Rectal smooth muscle tissue (tissue), 1 donor: ENCODE data around the gene RPL38.

Source experiments
- H3K27ac ChIP-seq: one replicate; pipeline ENCODE4 v1.7.0; 2013; ENCODE audit warnings: low read depth, low read length, inconsistent platforms
- H3K27me3 ChIP-seq: one replicate; pipeline ENCODE4 v1.7.0; 2013; ENCODE audit warnings: low read length; ENCODE audit not compliant: control insufficient read depth, insufficient read depth
- H3K36me3 ChIP-seq: one replicate; pipeline ENCODE4 v1.7.0; 2013; ENCODE audit warnings: low read length; ENCODE audit not compliant: control insufficient read depth, insufficient read depth
- H3K4me1 ChIP-seq: one replicate; pipeline ENCODE4 v1.7.0; 2013; ENCODE audit warnings: low read length; ENCODE audit not compliant: control insufficient read depth, insufficient read depth
- H3K4me3 ChIP-seq: one replicate; pipeline ENCODE4 v1.7.0; 2013; ENCODE audit warnings: low read length
- H3K9ac ChIP-seq: one replicate; pipeline ENCODE4 v1.7.0; 2013; ENCODE audit warnings: low read length

RPL38 gene

DNA sequence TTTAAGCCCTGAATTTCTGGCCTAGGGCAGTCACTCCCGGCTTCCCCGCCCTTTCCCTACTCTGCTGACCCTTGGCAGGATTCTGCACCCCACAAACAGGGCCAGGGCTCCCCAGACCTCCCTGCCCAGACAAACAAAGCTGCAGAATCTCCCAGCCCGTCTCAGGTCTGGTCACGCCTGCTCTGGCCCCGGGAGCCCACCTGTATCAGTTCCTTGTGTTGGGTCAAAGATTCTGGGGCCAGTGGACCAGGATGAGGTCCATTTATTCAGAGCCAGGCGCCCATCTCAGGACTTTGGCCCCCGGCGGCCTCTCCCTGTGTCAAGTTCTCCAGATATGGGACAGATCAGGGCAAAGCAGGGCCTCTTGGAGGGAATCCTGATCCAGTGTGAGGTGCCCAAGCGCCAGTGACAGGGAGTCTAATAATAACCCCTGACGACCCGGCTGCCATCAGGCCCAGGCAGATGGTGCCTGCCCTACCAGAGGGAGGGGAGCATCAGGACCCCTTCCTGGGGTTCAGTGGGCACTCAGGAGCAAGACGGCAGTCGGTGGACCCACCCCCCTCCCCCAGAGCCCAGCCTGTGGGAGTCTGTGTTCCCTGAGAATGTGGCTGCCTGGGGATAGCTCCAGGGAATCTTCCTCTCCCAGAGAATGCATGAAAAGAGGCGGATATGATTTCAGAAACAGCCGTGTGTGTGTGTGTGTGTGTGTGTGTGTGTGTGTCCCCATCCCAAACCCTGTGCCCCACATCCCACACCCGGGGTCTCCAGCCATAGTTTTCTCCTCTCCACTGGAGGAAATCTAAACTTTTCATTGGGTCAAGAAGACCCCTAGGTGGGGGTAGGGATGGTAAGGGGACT is 11.2 kb downstream of the RPL38 start:
- Histone ChIP-seq H3K36me3 (peaks cover 8% of the 10 kb centered on the region), H3K4me3 (no peak overlapping the region), H3K9ac (no peak overlapping the region), H3K27ac (no peak overlapping the region), H3K27me3 (no peaks in the 10 kb centered on the region), H3K4me1 (peaks cover 11% of the 10 kb centered on the region)

- peaks cover 5% of the 10 kb centered on the region for H3K36me3 ChIP-seq
- H3K9ac ChIP-seq = no peak overlapping the region
- H3K4me1 ChIP-seq = peaks cover 11% of the 10 kb centered on the region
- H3K27me3 ChIP-seq = no peaks in the 10 kb centered on the region
- no peak overlapping the region for H3K4me3 ChIP-seq
- no peak overlapping the region for H3K27ac ChIP-seq
These were observed 11.9 kb downstream of the RPL38 start for GRCh38 chr17:74215342-74215727.

DNA sequence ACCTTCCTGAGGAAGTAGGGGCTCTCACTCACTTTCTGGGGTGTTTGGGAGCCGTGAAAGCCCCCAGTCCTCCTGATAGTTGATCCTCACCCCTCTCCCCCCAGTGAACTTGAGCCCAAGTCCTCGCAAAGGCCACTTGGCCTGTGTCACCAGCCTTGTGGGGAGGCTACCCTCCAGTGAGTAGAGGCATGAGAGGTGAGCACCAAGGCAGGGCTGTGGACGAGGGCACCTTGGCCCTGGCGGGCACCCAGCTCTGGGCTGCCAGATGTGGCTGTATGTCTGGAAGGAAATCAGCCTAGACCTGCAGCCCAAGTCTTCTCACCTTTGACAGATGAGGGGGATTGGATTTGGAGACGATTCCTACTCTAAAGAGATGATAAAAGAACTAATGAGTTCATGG is 13.0 kb downstream of the RPL38 start:
- Histone ChIP-seq H3K27ac (no peak overlapping the region), H3K9ac (no peak overlapping the region), H3K36me3 (no peaks in the 10 kb centered on the region), H3K4me1 (peaks cover 4% of the 10 kb centered on the region), H3K27me3 (no peaks in the 10 kb centered on the region), H3K4me3 (no peak overlapping the region)

GRCh38 chr17:74217037-74217730 is 13.7 kb downstream of the RPL38 start:
- H3K36me3 ChIP-seq = no peaks in the 10 kb centered on the region
- H3K4me1 ChIP-seq = no peaks in the 10 kb centered on the region
- no peak overlapping the region for H3K9ac ChIP-seq
- H3K4me3 ChIP-seq = no peak overlapping the region
- H3K27ac ChIP-seq = no peak overlapping the region
- no peaks in the 10 kb centered on the region for H3K27me3 ChIP-seq

- H3K27ac ChIP-seq = no peak overlapping the region
- no peaks in the 10 kb centered on the region for H3K4me1 ChIP-seq
- no peak overlapping the region for H3K4me3 ChIP-seq
- no peak overlapping the region for H3K9ac ChIP-seq
- H3K36me3 ChIP-seq = no peaks in the 10 kb centered on the region
- no peaks in the 10 kb centered on the region for H3K27me3 ChIP-seq
These were observed 14.4 kb downstream of the RPL38 start for GRCh38 chr17:74217888-74218287.

DNA sequence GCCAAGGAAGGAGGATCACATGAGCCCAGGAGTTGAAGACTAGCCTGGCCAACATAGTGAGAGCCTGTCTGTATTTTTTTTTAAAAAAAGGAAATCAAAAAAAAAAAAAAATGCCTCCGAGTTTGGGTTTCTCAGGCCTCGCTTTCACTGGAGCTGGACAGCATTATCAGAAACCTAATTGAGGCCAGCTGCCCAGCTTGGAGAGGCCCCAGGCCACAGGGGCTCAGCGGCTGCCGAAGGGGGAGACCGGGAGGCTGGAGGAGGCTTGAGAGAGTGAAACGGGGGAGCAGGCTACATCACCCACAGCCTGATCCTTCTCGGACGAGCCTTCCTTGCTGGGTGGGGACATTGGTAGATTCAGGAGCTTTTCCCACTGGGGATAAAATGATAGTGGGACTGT is 15.0 kb downstream of the RPL38 start:
- Histone ChIP-seq H3K36me3 (no peaks in the 10 kb centered on the region), H3K27me3 (no peaks in the 10 kb centered on the region), H3K4me1 (no peaks in the 10 kb centered on the region), H3K9ac (no peak overlapping the region), H3K4me3 (no peak overlapping the region), H3K27ac (no peak overlapping the region)

- H3K27me3 ChIP-seq = no peaks in the 10 kb centered on the region
- no peak overlapping the region for H3K9ac ChIP-seq
- H3K4me3 ChIP-seq = no peak overlapping the region
- H3K4me1 ChIP-seq = no peaks in the 10 kb centered on the region
- no peaks in the 10 kb centered on the region for H3K36me3 ChIP-seq
- H3K27ac ChIP-seq = no peak overlapping the region
These were observed 16.2 kb downstream of the RPL38 start for GRCh38 chr17:74219576-74220133.

DNA sequence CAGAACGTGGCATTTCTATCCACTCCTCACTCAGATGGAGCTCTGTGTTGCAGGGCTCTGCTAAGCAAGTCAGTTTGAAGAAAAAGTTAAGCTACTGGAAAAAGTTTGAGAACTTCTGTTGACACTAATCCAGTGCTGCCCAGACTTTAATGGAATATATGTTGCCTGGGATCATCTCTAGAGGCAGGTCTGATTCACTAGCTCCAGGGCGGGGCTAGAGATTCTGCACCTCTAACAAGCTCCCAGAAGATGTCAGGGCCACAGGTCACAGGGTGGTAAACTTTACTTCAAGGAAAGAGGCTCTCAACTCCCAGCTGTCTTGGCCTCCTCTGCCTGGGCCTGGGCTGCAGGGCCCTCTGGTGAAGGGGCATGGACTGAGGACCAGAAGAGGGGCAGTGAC is 16.7 kb downstream of the RPL38 start:
- Histone ChIP-seq H3K36me3 (no peaks in the 10 kb centered on the region), H3K4me1 (no peaks in the 10 kb centered on the region), H3K4me3 (no peak overlapping the region), H3K27ac (no peak overlapping the region), H3K9ac (no peak overlapping the region), H3K27me3 (no peaks in the 10 kb centered on the region)

GRCh38 chr17:74220946-74221818 is 17.7 kb downstream of the RPL38 start:
- no peaks in the 10 kb centered on the region for H3K36me3 ChIP-seq
- H3K27ac ChIP-seq = no peak overlapping the region
- no peak overlapping the region for H3K4me3 ChIP-seq
- no peaks in the 10 kb centered on the region for H3K4me1 ChIP-seq
- no peaks in the 10 kb centered on the region for H3K27me3 ChIP-seq
- no peak overlapping the region for H3K9ac ChIP-seq

- Histone ChIP-seq H3K27ac (no peak overlapping the region), H3K36me3 (no peaks in the 10 kb centered on the region), H3K4me1 (no peaks in the 10 kb centered on the region), H3K9ac (no peak overlapping the region), H3K27me3 (no peaks in the 10 kb centered on the region), H3K4me3 (no peak overlapping the region)
These were observed 18.9 kb downstream of the RPL38 start for GRCh38 chr17:74222399-74222798.

GRCh38 chr17:74223901-74224300 is 20.4 kb downstream of the RPL38 start:
- Histone ChIP-seq H3K4me3 (no peak overlapping the region), H3K27me3 (no peaks in the 10 kb centered on the region), H3K4me1 (no peaks in the 10 kb centered on the region), H3K9ac (no peak overlapping the region), H3K36me3 (no peaks in the 10 kb centered on the region), H3K27ac (no peak overlapping the region)
